OCI-LY1 (cell line): ENCODE data around the gene LDLRAD3.

Source experiments
- EZH2 ChIP-seq: fragments of 200-600 bp; sonication (generic), shearing (Covaris generic); IDR thresholded peaks from 2 replicates; pipeline ENCODE4 v1.8.0; 2017; ENCODE audit warnings: borderline replicate concordance, mixed run types, mild to moderate bottlenecking, antibody characterized with exemption, low read length, moderate library complexity, mixed read lengths
- TF ChIP-seq, protein P1 (sequence below): fragments of 200-600 bp; sonication (generic), shearing (Covaris generic); IDR thresholded peaks from 2 replicates; pipeline ENCODE4 v1.5.1; 2017; ENCODE audit warnings: mild to moderate bottlenecking, antibody characterized with exemption, low read length, moderate library complexity, mixed read lengths

DNA sequence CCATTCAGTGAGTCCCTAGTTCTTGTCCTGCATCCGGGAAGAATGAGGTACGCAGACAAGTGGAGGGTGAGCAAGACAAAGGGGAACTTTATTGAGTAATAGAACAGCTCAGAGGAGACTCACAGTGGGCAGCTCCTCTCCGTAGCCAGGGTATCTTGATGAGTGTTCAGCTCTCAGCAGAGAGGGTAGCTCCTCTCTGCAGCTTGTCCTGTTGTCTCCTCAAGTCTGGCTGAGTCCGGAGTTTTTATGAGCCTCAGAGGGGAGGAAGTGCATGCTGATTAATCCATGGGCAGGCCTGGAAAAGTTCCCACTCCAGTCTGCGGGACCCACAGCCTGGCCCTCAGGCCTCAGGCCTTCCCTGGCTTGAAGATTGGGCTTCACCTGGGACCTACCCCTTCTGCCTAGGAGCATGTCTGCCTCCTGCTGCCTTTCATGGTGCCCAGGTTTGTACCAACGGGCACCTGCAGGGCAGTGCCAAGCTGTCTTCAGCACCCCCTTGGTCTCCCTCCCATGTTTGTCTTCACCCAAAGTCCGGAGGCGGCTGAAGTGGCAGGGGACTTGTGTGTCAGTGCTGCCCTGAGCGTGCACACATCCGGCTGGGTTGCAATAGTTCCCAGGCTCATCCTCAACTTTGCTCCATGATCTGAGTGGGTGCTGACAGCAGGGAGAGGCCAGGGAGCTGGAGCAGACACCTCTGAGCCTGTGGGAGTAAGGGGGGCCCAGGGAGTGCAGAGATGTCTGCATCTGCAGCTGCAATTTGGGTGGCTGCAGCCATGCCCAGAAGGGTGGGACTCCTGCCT is 134.2 kb downstream of the LDLRAD3 start:
- TF ChIP-seq, protein P1, sequence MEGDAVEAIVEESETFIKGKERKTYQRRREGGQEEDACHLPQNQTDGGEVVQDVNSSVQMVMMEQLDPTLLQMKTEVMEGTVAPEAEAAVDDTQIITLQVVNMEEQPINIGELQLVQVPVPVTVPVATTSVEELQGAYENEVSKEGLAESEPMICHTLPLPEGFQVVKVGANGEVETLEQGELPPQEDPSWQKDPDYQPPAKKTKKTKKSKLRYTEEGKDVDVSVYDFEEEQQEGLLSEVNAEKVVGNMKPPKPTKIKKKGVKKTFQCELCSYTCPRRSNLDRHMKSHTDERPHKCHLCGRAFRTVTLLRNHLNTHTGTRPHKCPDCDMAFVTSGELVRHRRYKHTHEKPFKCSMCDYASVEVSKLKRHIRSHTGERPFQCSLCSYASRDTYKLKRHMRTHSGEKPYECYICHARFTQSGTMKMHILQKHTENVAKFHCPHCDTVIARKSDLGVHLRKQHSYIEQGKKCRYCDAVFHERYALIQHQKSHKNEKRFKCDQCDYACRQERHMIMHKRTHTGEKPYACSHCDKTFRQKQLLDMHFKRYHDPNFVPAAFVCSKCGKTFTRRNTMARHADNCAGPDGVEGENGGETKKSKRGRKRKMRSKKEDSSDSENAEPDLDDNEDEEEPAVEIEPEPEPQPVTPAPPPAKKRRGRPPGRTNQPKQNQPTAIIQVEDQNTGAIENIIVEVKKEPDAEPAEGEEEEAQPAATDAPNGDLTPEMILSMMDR = no peak
- no peak for TF ChIP-seq EZH2
